ENCODE results near the gene CXCL16. TPM values are rescaled to one million over a fixed set of nuclear protein-coding genes. Genes with fewer than 3 reads are reported as not detected.
A peak's percentile ranks its signal among the peaks of the same experiment; 100 is the strongest.

CXCL16 gene
- total and polyA plus RNA-seq, 2 of the 13 experiments (the other 11 are each of a cell fraction or from before 2014, with no cell fraction given) = 9.4 to 101 TPM

GRCh38 chr17:4788807-4789700, 49.3 kb upstream of the CXCL16 start, which contains the start of gene GLTPD2 (continued):
- TF ChIP-seq ATF6 (CRISPR knock-in tag; conservative IDR thresholded peaks at IDR 0.05) = no peak
- TF ChIP-seq ZNF280D (CRISPR knock-in tag; IDR thresholded peaks at IDR 0.05) = no peak
- TF ChIP-seq ZNF639 (CRISPR knock-in tag; conservative IDR thresholded peaks at IDR 0.05) = no peak; the same call in 1 of the 2 replicates
- no peak; the same call in 1 of the 2 replicates for TF ChIP-seq ATF7-NPFF (CRISPR knock-in tag; IDR thresholded peaks at IDR 0.05; ENCODE audit: low read depth)
- no peak for TF ChIP-seq ZBTB39 (CRISPR knock-in tag; IDR thresholded peaks at IDR 0.05)
- no peak for TF ChIP-seq ZNF10 (CRISPR knock-in tag; IDR thresholded peaks at IDR 0.05; ENCODE audit: borderline replicate concordance, low read depth)
- TF ChIP-seq HNRNPUL1 (IDR thresholded peaks at IDR 0.05; ENCODE audit: low read depth, low read length) = peak; percentile 82
- TF ChIP-seq KAT8 (CRISPR knock-in tag; IDR thresholded peaks at IDR 0.05) = no peak
- TF ChIP-seq MLXIP (CRISPR knock-in tag; IDR thresholded peaks at IDR 0.05; ENCODE audit: borderline replicate concordance) = no peak
- peak; percentile 52; the same call in 1 of the 2 replicates for TF ChIP-seq MEIS2 (CRISPR knock-in tag; IDR thresholded peaks at IDR 0.05)
- no peak for TF ChIP-seq PRPF4 (IDR thresholded peaks at IDR 0.05; ENCODE audit: low read depth, low read length, poor library complexity, severe bottlenecking)
- TF ChIP-seq ZSCAN31 (CRISPR knock-in tag; IDR thresholded peaks at IDR 0.05; ENCODE audit: low read depth) = no peak; the same call in 1 of the 2 replicates
- no peak for TF ChIP-seq FOSL1 (CRISPR knock-in tag; IDR thresholded peaks at IDR 0.05; ENCODE audit: borderline replicate concordance)
- TF ChIP-seq ZNF224 (CRISPR knock-in tag; IDR thresholded peaks at IDR 0.05) = peak; percentile 15; the same call in 1 of the 2 replicates
- peak; percentile 61; the same call in 1 of the 2 replicates for TF ChIP-seq YEATS4 (CRISPR knock-in tag; IDR thresholded peaks at IDR 0.05; ENCODE audit: borderline replicate concordance)
- TF ChIP-seq TCF7L2 (IDR thresholded peaks at IDR 0.05; ENCODE audit: low read depth, low read length) = no peak

Data from HepG2 (cell line).